MV-4-11 (cell line): Measurements from ENCODE around the gene RIMKLA.

Experiments
- DNase-seq: peaks from one replicate; lab custom pipeline; 2025; lab: John Stamatoyannopoulos, UW

The RIMKLA gene

GRCh38 chr1:42380586-42381279, at the start of gene RIMKLA:
TSS of gene RIMKLA (plus strand) at chr1:42380792. CDS start at chr1:42380935, 143 bp downstream.
- DNase-seq: peak; percentile 24

- no peak for DNase-seq
Measured at GRCh38 chr1:42332877-42333276, 47.7 kb upstream of the RIMKLA start.

DNA sequence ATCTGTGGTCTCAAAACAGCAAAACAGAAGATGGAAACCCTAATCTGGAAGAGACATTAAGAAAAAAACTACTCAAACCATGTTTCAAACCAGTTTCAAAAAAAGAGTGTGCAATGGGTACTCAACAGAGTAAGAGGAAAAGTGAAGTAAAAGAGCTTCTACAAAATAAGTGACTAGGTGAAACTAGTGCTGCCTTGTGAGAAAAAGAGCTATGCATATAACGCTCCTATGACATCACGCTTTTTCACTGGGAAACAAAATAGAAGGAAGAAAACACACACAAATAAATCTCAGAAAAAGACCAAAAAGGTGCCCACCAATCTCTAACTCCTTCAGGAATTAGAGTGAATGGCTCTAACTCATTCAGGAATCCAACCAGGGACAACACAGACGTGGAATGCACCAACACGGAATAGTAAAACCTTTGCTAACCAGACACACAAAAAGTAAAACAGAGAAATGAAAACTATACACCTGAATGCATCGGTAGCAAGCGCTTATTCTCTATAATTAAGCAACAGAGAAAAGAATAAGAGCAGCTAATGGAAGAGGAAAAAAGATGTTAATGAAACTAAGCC, 46.8 kb upstream of the RIMKLA start:
- DNase-seq: no peak

DNA sequence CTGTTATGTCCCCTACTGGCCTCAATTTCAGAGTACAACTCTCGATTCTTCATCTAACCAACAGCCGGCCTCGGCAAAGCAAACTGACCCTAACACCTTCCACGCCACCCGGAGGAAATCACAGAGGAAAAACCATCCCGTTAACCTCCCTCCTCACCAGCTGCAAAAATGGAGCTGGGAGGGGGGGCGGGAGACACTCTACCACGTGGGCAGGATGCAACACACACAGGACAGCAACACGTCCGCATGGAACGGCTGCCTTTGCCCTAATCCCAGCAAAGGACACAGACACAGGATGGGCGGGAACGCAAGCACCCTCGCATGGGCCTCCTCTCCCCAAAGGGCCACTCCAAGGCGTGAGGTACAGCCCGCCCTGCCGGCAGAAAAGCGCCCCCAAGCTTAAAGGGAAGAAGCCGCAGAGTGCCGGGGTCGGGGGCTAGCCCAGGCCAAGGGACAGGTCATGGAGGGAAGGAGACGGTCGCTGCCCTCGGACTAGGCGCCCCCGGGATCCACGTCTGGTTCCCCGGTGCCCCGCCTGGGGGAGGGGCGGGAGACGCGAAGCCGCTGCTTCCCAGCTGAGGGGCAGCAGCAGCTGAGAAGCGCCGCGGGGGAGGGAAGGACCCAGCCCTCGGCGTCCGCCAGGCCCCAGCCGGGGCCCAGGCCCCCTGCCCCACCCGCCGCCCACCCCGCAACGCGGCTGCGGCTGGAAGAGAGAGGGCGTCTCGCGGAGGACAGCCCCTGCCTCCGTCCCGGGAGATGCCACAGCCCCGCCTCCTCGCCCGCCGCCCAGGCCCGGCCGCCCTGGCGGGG, 46.1 kb upstream of the RIMKLA start:
- DNase-seq: peak; percentile 63

DNA sequence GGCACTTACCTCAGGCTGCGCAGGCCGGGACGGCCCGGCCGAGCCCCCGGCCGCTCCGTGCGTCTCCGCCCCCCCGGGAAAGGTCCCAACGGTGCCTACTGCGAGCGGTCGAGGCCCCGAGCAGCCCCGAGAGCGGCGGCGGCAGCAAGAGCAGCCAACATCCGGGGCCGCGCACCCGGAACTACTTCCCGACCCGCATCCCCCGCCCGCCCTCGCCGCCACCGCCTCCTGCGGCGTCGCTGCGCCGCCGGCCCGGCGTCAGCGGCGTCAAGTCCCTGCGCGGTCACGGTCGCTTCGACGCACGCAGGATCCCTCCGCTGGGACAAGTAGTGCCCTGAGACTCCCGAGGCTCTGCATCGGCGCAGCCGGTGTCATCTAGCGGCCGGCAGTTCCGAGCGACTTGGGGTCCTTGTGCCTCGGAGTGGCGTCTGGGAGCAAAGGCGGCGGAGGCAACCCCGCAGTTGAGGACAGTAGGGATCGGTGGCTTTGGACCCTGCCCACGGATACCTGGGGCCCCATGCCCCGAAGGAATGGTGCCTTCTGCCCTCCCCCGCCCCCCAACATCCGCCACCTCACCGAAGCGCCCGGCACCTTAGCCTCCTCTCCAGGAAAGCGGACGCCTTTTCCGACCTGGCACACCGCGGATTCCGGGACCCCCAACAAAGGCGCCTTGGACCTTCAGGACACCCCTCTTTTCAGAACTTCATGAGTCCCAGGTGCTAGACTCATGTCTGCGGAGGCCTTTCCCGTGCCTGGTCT, 45.4 kb upstream of the RIMKLA start, which contains the start of gene FOXJ3:
TSS of gene FOXJ3 (minus strand) at position 186 of the 759 bp plus-strand sequence. CDS start 24,142 bp downstream, outside the sequence.
- peak; percentile 87 for DNase-seq

- no peak for DNase-seq
Measured at GRCh38 chr1:42335809-42336518, 44.6 kb upstream of the RIMKLA start.

DNA sequence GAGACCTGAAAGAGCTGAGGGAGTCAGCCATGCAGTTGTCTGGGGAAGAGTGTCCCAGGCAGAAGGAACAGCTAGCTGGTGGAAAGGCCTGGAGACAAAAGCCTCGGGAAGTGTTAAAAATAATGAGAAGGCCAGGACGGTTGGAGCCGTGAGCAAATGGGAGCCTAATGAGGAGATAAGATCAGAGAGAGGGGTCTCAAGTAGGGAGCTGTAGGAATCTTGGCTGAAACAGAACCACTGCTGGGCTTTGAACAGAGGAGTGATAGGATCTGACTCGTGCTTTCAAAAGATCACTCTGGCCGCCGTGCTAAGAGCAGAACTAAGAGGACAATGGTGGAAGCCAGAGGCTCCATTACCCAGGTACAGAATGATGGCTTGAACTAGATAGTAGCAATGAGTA, 43.6 kb upstream of the RIMKLA start:
- no peak for DNase-seq

GRCh38 chr1:42340093-42340492, 40.5 kb upstream of the RIMKLA start:
- no peak for DNase-seq

GRCh38 chr1:42340901-42341300, 39.7 kb upstream of the RIMKLA start:
- DNase-seq: no peak

DNA sequence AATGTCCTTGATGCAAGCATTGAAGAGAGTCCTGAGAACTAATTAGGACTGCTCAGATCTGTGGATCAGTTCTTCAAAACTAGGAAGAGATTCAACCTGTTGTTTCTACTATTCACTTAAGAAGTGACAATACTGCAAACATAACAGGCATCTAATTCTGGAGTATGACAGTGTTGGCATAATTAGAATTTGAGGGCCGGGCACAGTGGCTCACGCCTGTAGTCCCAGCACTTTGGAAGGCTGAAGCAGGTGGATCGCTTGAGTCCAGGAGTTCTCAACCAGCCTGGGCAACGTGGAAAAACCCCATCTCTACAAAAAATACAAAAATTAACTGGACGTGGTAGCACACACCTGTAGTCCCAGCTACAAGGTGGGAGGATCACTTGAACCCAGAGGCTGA, 37.5 kb upstream of the RIMKLA start:
- no peak for DNase-seq

GRCh38 chr1:42348498-42348897, 32.1 kb upstream of the RIMKLA start:
- DNase-seq: no peak

GRCh38 chr1:42350086-42350485, 30.5 kb upstream of the RIMKLA start:
- DNase-seq: no peak

GRCh38 chr1:42358791-42359190, 21.8 kb upstream of the RIMKLA start:
- no peak for DNase-seq

DNA sequence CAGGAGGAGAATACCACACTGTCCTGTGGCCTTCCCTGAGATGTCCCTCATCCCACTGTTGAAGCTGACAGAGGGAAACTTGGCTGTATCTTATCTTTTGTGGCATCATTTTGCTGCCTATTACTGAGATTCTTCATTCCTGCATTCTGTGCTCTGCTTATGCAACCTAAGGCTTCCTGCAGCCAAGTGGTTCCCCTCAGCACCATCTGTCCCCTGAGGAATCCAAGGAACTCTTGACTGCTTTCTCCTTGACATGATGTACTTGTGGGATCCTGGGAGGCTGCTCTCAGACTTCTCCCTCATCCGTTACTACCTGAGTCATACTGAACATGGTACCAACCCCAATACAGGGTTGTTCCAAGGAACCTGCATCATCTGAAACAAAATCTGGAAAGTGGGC, 21.1 kb upstream of the RIMKLA start:
- no peak for DNase-seq

- no peak for DNase-seq
Measured at GRCh38 chr1:42364089-42364488, 16.5 kb upstream of the RIMKLA start.

DNA sequence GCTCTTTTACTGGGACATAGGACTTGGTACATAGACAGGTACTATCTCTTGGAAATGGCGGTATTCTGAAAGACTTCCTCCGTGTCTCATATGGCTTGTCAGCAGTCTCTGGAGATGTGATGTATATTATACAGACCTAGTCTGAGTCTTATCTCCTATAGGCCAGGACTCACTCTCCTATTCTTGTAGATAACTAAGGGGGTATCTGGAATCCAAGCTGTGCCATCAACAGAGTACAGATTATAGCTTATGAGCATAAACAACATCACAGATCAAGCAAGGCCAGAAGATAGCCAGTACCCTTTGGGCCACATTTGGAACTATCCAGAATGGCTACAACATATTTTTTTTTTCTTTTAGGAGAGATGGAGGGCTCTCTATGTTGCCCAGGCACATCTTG, 16.1 kb upstream of the RIMKLA start:
- DNase-seq: no peak

DNA sequence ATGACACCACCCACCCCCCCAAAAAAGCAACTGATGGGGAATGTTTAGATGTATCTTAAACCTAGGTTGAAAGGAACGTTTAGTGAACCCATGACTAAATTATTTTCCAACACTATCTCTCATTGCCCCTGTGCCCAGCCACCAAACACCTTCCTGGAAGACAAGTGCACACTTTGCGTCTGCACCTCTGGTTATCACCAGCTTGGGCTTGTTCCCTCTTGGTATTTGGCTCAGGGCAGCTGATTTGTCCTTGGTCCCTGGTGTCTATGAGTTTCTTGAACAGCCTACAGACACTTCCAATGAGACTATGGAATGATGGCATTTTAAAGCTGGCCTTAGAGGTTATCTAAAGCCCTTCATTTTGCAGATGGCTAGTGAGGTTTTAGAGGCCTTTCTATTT, 15.5 kb upstream of the RIMKLA start:
- DNase-seq: no peak

GRCh38 chr1:42368096-42368795, 12.3 kb upstream of the RIMKLA start:
- DNase-seq: no peak

DNA sequence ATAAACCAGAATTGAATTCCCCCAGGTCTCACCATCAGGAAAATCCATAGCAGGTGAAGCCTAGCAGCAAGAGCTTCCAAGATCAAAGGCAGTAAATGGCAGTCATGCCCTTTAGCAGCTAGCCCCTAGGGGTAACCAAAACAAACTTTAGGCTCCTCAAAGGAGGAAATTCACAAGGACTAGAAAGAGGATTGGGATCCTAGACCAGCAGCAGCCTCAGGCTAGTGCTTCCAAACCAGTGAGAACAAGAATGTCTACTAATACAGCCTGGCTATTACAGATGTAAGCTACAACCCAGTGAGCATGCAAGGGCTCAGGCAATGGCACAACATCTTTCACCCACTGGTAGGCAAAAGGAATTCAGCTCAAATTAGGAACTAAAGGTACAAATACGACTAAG, 11.1 kb upstream of the RIMKLA start:
- no peak for DNase-seq

GRCh38 chr1:42370876-42371549, 9.6 kb upstream of the RIMKLA start:
- no peak for DNase-seq
